H9 (cell line): Measurements from ENCODE around the gene SERPINE3. TPM values are rescaled to one million over a fixed set of nuclear protein-coding genes. Genes with fewer than 3 reads are reported as not detected.

ENCODE experiments used
- DNase-seq: peaks from one replicate; pipeline ENCODE4 v3.0.0-alpha.2; 2017
- H2AFZ ChIP-seq: one replicate; pipeline ENCODE4 v1.6.1; 2013; ENCODE audit warnings: mild to moderate bottlenecking, low read length, control low read depth, moderate library complexity
- H2AK5ac ChIP-seq: 2 replicates; pipeline ENCODE4 v1.6.1; 2013; ENCODE audit warnings: low read length, control low read depth, mixed read lengths; ENCODE audit not compliant: insufficient read length
- H2BK120ac ChIP-seq: one replicate; pipeline ENCODE4 v1.6.1; 2013; ENCODE audit warnings: low read depth, mild to moderate bottlenecking, low read length, control low read depth, inconsistent platforms; ENCODE audit not compliant: poor library complexity, severe bottlenecking
- H2BK12ac ChIP-seq: 2 replicates; pipeline ENCODE4 v1.6.1; 2013; ENCODE audit warnings: low read length, control low read depth, mixed read lengths, low read depth; ENCODE audit not compliant: insufficient read length
- H2BK15ac ChIP-seq: 2 replicates; pipeline ENCODE4 v1.6.1; 2013; ENCODE audit warnings: low read depth, low read length, control low read depth
- H2BK20ac ChIP-seq: one replicate; pipeline ENCODE4 v1.6.1; 2013; ENCODE audit warnings: low read depth, mild to moderate bottlenecking, low read length, control low read depth, inconsistent platforms; ENCODE audit not compliant: poor library complexity, severe bottlenecking
- H2BK5ac ChIP-seq: 2 replicates; pipeline ENCODE4 v1.6.1; 2013; ENCODE audit warnings: low read length, control low read depth, mixed read lengths; ENCODE audit not compliant: insufficient read length
- H3K14ac ChIP-seq: 2 replicates; pipeline ENCODE4 v1.6.1; 2013; ENCODE audit warnings: low read length, control low read depth; ENCODE audit not compliant: insufficient read depth
- H3K18ac ChIP-seq: 2 replicates; pipeline ENCODE4 v1.6.1; 2013; ENCODE audit warnings: low read depth, mild to moderate bottlenecking, mixed read lengths, low read length, control low read depth; ENCODE audit not compliant: insufficient read length
- H3K23ac ChIP-seq: 2 replicates; pipeline ENCODE4 v1.6.1; 2013; ENCODE audit warnings: low read length, control low read depth, mixed read lengths, low read depth; ENCODE audit not compliant: insufficient read length
- H3K23me2 ChIP-seq: 2 replicates; pipeline ENCODE4 v1.6.1; 2013; ENCODE audit warnings: low read depth, mild to moderate bottlenecking, mixed read lengths, low read length, control low read depth; ENCODE audit not compliant: insufficient read length, poor library complexity, severe bottlenecking
- H3K27ac ChIP-seq: 2 replicates; pipeline ENCODE4 v1.5.1; 2013; ENCODE audit warnings: low read length, control low read depth, mixed read lengths, low read depth; ENCODE audit not compliant: insufficient read length
- H3K27me3 ChIP-seq: 2 replicates; pipeline ENCODE4 v1.6.1; 2013; ENCODE audit warnings: low read length, control low read depth, inconsistent platforms; ENCODE audit not compliant: insufficient read depth
- H3K4ac ChIP-seq: 2 replicates; pipeline ENCODE4 v1.6.1; 2013; ENCODE audit warnings: low read depth, mild to moderate bottlenecking, control low read depth, inconsistent platforms, low read length, moderate library complexity
- H3K4me1 ChIP-seq: 2 replicates; pipeline ENCODE4 v1.6.1; 2013; ENCODE audit warnings: low read length, control low read depth, inconsistent platforms; ENCODE audit not compliant: insufficient read depth
- H3K4me2 ChIP-seq: 2 replicates; pipeline ENCODE4 v1.6.1; 2013; ENCODE audit warnings: low read length, control low read depth, mixed read lengths; ENCODE audit not compliant: insufficient read length, insufficient read depth
- H3K56ac ChIP-seq: 2 replicates; pipeline ENCODE4 v1.6.1; 2013; ENCODE audit warnings: low read depth, mild to moderate bottlenecking, mixed read lengths, low read length, control low read depth; ENCODE audit not compliant: insufficient read length
- H3K79me1 ChIP-seq: 2 replicates; pipeline ENCODE4 v1.6.1; 2013; ENCODE audit warnings: low read depth, mild to moderate bottlenecking, moderate library complexity, low read length, control low read depth, inconsistent platforms; ENCODE audit not compliant: insufficient read depth, poor library complexity, severe bottlenecking
- H3K79me2 ChIP-seq: 2 replicates; pipeline ENCODE4 v1.6.1; 2013; ENCODE audit warnings: low read length, control low read depth, inconsistent platforms; ENCODE audit not compliant: insufficient read depth
- H3K9ac ChIP-seq: 2 replicates; pipeline ENCODE4 v1.6.1; 2013; ENCODE audit warnings: low read length, control low read depth, mixed read lengths; ENCODE audit not compliant: insufficient read length; ENCODE audit errors: extremely low read depth
- H3K9me3 ChIP-seq: one replicate; pipeline ENCODE4 v1.6.1; 2013; ENCODE audit warnings: low read depth, low read length, inconsistent platforms; ENCODE audit not compliant: control insufficient read depth
- H3T11ph ChIP-seq: one replicate; pipeline ENCODE4 v1.6.1; 2013; ENCODE audit warnings: mild to moderate bottlenecking, low read length, control low read depth, inconsistent platforms
- H4K20me1 ChIP-seq: one replicate; pipeline ENCODE4 v1.6.1; 2013; ENCODE audit not compliant: control insufficient read depth, insufficient read length, insufficient read depth
- H4K5ac ChIP-seq: 2 replicates; pipeline ENCODE4 v1.6.1; 2013; ENCODE audit warnings: low read depth, mild to moderate bottlenecking, mixed read lengths, low read length, control low read depth; ENCODE audit not compliant: insufficient read length
- H4K8ac ChIP-seq: replicated peaks from 2 replicates; pipeline ENCODE4 v1.6.1; 2013; ENCODE audit warnings: low read length, control low read depth, mixed read lengths, low read depth; ENCODE audit not compliant: insufficient read length
- H4K91ac ChIP-seq: 2 replicates; pipeline ENCODE4 v1.6.1; 2013; ENCODE audit warnings: low read depth, mild to moderate bottlenecking, moderate library complexity, mixed read lengths, low read length, control low read depth; ENCODE audit not compliant: insufficient read length
- H3K27ac Mint-ChIP-seq, 3 experiments: 2 replicates in 2 of 3; 3 replicates in 1 of 3; pipeline ENCODE4 v1.8.0; 2020 to 2021; ENCODE audit warnings: mixed read lengths in 3 of 3, mild to moderate bottlenecking in 1 of 3, moderate library complexity in 1 of 3
- H3K27me3 Mint-ChIP-seq: 2 replicates; pipeline ENCODE4 v1.8.0; 2021; ENCODE audit warnings: low read depth, mild to moderate bottlenecking, moderate library complexity, mixed read lengths
- H3K36me3 Mint-ChIP-seq, 3 experiments: 2 replicates in 2 of 3; 3 replicates in 1 of 3; pipeline ENCODE4 v1.8.0; 2020 to 2021; ENCODE audit warnings: low read depth in 3 of 3, mixed read lengths in 3 of 3; ENCODE audit not compliant: insufficient read depth in 1 of 3
- H3K4me1 Mint-ChIP-seq, 2 experiments: 2 replicates each; pipeline ENCODE4 v1.8.0; 2020; ENCODE audit warnings: mixed read lengths in 2 of 2
- H3K4me3 Mint-ChIP-seq, 2 experiments: 2 replicates in 1 of 2; 3 replicates in 1 of 2; pipeline ENCODE4 v1.8.0; 2020 to 2021; ENCODE audit warnings: mild to moderate bottlenecking in 2 of 2, mixed read lengths in 2 of 2, moderate library complexity in 1 of 2
- H3K9me3 Mint-ChIP-seq, 2 experiments: 2 replicates in 1 of 2; 3 replicates in 1 of 2; pipeline ENCODE4 v1.8.0; 2020; ENCODE audit warnings: mild to moderate bottlenecking in 2 of 2, mixed read lengths in 2 of 2, moderate library complexity in 1 of 2
- CTCF ChIP-seq: fragments of 200-600 bp; sonication (generic); conservative IDR thresholded peaks from 3 replicates; pipeline ENCODE4 v1.8.0; 2021; ENCODE audit warnings: antibody characterized with exemption, mild to moderate bottlenecking
- WGBS: extraction: QIAGEN DNeasy Blood & Tissue Kit; methylation state at CpG from one replicate; pipeline ENCODE4 v1.1.7; 2013; ENCODE audit warnings: missing lambda C conversion rate, low lambda C conversion rate, mixed read lengths; ENCODE audit not compliant: insufficient read length; ENCODE audit errors: extremely low coverage; 5-methylcytosine and 5-hydroxymethylcytosine counted together
- total RNA-seq: library from RNA; stranded (reverse); gene quantifications from 2 replicates; pipeline ENCODE4 v1.2.1, GENCODE V29; 2021

The SERPINE3 gene
- total RNA-seq, 1 experiment from 2014 or later: not detected

GRCh38 chr13:51326777-51327176, 12.7 kb upstream of the SERPINE3 start:
- Histone ChIP-seq H3K9ac (no peak overlapping the region), H4K91ac (no peak overlapping the region), H2BK120ac (no peak overlapping the region)

More at GRCh38 chr13:51326777-51327176, 12.7 kb upstream of the SERPINE3 start:
- Histone ChIP-seq H2BK5ac (no peak overlapping the region), H4K5ac (no peak overlapping the region), H3T11ph (no peak overlapping the region), H3K56ac (no peak overlapping the region), H3K14ac (no peak overlapping the region), H4K20me1 (no peaks in the 10 kb centered on the region), H4K8ac (no peak overlapping the region), H2BK15ac (no peak overlapping the region), H2AK5ac (no peak overlapping the region), H3K18ac (no peak overlapping the region), H2BK12ac (no peak overlapping the region), H3K23me2 (no peaks in the 10 kb centered on the region), H2BK20ac (no peak overlapping the region), H3K27ac (no peak overlapping the region), H3K9me3 (no peaks in the 10 kb centered on the region), H3K79me1 (no peaks in the 10 kb centered on the region), H3K27me3 (no peaks in the 10 kb centered on the region), H3K79me2 (no peaks in the 10 kb centered on the region), H3K4me1 (peaks cover 5% of the 10 kb centered on the region; the same call in 1 of the 2 replicates), H3K23ac (no peak overlapping the region), H3K4me2 (no peak overlapping the region), H3K4ac (no peak overlapping the region), H2AFZ (no peak overlapping the region)
- no peak for DNase-seq
- no peak for TF ChIP-seq CTCF
- Mint-ChIP-seq H3K4me3 (no peak overlapping the region), H3K27me3 (no peaks in the 10 kb centered on the region), H3K9me3 (no peaks in the 10 kb centered on the region), H3K4me1 (peaks cover 41 to 49% of the 10 kb centered on the region in 2 experiments), H3K27ac (no peak overlapping the region), H3K36me3 (no peaks in the 10 kb centered on the region)
- no CpG with 5 or more reads among the region's 2 CpGs for WGBS
